Stimulated activated CD4-positive, alpha-beta T cell treated with anti-CD3 and anti-CD28 coated beads, Interleukin-2, amount 100 ng/mL, for 48 hours (primary cell): ENCODE measurements around the gene THAP7.

Source experiments
- DNase-seq, 2 donors: peaks; one replicate each; pipeline ENCODE4 v3.0.0-alpha.2; 2020

Gene THAP7

DNA sequence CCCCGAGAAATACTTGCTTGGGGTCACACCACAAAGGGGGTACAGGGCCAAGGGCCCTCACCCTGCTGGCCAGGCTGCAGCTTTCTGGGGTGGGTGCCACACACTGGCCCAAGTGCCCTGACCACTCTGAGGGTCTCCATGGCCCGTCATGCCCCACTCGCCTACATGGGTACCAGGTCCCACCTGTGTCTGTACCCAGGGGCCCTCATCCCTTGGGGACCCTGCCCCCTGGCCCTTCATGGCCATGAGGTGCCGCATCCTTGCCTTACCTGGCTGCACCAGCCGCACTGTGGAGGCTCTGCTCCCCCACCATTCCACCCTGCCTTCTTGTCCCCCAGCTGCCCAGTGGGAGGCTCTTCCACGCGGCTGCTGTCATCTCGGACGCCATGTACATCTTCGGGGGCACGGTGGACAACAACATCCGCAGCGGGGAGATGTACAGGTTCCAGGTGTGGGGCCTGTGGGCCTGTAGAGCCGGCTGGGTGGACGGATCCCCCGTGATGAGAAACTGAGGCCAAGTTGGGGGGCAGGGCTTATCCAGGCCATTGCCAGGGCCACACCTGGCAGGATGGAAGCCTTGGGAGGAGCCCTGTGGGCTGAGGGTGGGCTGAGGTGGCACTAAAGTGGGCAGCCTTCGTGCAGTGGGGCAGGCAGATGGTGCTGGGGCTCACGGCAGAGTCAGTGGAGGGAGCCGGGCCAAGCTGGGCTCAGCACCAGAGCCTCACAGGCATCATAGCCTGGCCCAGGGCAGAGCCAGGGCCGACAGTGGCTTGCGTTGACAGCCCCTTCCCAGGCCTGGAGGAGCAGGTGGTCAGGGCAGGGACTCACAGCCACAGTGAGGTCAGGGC, 9.2 kb downstream of the THAP7 start:
- DNase-seq: no peak

DNA sequence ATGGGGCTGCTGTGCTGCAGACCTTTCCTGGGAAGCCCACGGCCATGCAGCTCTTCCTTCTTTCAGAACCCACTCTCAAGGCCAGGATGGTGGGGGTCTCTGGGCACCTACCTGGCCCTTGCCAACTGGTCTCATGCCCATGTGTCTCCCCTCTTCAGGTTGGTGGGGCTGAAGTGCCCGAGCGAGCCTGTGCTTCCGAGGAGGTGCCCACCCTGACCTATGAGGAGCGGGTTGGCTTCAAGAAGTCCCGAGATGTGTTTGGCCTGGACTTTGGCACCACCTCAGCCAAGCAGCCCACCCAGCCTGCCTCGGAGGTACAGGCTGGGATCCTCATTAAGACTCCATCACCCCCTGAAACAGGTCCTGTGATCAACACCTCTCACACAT, 9.9 kb downstream of the THAP7 start:
- DNase-seq: no peak

DNA sequence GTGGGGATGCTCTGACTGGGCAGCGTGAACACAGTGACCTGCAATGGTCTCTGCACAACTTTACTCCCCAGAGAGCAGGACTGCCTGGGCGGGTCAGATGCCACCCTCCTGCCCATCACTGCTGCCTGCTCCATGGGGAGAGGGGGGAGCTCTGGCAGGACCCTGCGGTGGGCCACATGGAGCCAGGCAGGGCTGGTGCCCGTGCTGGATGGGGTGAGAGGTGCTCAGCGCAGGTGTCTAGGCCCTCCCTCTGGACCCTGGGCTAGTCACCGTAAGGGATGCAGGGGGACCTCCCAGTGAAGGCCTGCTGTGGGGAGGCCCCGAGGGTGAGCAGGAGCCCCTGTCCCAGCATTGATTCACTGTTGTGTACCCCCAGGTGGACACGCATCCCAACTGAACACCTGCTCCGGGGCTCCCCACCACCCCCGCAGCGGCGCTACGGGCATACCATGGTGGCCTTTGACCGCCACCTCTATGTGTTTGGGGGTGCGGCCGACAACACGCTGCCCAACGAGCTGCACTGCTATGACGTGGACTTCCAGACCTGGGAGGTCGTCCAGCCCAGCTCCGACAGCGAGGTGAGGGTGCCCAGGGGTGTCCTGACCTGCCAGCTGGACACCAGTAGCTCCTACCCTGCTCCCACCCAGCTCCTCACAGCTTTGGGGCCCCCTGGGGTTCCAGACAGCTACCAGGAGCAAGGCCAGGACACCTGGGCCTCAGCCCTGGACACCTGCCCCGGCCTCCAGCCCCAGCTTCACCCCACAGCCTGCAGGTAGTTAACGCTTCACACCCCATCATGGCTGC, 10.5 kb downstream of the THAP7 start:
- DNase-seq: no peak

DNA sequence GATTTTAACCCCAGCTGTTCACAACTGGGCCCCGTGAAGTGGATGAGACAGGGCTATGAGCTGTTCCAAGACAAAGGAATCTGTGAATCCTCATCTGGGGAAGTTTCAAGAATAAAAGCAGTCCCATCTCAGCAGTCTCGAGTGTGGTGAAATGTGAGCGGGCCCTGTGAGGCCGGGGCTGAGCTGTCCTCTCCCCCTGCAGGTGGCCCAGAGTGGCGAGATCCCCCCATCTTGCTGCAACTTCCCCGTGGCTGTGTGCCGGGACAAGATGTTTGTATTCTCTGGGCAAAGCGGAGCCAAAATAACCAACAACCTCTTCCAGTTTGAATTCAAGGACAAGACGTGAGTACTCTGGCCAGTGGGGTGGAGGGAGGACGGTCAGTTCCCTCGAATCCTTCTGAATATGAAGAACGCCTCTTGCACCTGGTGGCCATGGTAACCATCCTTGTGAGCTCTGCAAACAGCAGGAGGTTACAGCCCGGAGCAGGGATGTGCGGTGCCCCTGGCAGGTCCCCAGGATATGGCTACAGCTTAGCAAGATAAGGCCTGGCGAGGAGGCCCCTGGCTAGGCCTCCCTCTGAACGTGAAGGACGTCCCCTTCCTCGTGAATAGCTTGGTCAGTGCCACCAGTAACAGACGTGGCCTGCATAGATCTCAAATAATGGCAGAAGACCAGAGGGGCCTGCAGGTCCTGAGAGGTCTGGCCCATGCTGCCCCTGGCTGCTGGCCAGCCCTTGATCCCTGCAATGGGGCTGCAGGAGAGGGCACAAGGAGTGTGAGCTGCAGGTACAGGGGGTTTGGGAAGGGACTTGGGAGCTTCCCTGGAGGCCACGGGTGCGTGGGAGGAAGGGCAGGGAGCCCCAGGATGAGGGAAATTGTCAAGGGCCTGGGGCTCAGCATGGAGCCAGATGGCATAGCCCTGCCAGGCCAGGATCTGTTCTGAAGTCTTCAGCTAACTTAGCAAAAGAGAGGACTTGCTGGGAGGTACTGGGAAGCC, 11.4 kb downstream of the THAP7 start:
- no peak for DNase-seq

DNA sequence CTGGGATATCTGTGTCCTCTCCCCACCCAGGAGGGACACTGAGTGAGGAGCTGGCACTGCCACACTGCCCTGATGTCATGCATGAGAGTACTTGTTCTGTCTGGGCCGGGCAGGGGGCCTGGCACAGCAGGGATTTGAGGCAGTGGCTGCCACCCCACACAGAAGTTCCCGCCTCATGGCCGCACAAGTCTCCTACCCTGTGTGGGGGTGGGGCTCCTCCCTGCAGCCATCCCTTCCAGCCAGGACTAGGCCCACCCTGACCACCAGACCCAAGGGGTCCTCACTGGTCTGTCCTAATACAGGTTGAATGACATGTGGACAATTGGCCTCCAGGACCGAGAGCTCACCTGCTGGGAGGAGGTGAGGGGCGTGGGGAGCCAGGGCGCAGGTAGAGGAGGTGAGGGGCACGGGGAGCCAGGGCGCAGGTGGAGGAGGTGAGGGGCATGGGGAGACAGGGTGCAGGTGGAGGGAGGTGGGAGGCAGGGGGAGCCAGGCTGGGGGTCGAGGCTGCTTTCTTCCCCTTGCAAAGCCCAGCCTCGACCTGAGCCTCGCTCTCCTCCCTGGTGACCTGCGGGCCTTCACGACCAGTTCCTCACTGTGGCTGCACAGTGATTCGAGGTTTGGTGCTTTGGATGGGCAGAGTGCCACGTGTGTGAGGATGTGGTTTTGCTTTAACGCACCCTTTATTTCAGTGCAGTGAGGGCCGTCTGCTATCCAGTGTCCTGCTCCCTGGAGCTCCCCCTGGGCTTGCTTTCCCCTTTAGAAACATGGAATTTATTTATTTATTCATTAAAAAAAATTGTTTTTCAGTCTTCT, 12.4 kb downstream of the THAP7 start:
- no peak for DNase-seq

DNA sequence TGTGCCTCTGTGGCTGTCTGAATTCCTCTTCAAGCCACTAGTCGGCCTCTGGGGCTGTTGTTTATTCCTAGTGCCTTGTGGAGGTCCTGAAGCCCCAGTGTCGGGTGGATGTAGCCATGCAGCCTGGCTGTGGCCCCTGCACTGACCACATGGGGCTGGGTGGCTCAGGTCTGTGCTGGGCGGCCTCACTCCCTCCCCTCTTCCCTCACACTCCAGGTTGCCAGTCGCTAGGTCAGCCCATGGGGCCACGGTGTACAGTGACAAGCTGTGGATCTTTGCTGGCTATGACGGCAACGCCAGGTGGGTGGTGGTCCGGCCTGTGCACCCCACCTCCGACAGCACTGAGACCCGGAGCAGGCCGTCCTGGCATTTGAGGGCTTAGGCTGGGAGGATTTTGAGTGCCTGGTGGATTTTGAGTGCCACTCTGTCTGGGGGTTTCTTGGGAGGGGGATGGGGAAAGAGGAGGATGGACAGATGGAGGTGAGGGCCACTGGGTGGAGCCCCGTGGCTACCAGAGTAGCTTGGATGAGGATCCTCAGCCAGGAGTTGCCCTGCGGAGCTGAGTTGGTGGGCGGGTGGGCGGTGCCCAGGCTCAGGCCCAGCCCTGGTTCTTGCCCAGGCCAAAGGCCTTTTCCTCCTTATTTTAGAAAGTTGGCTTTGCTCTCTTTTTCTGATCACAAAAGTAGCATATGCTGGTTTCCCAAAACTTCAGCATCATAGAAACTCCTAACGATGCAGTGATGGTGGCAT, 13.2 kb downstream of the THAP7 start:
- no peak for DNase-seq

DNA sequence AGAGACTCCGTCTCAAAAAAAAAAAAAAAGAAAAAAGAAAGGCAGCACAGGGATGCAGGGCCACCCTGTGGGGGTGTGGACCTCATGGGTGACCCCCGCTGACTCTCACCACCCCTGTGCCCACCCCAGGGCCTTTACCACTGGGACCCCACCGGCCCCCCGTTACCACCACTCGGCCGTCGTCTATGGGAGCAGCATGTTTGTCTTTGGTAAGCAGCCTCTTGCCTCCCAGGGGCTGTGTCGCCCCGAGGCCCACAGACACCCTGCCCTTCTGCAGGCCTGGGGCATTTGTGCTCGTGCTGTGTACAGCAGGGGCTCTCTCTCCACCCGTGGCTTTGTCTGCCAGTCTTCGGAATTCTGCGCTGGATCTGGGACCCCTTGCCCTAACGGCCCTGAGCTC, 14.5 kb downstream of the THAP7 start:
- no peak for DNase-seq

DNA sequence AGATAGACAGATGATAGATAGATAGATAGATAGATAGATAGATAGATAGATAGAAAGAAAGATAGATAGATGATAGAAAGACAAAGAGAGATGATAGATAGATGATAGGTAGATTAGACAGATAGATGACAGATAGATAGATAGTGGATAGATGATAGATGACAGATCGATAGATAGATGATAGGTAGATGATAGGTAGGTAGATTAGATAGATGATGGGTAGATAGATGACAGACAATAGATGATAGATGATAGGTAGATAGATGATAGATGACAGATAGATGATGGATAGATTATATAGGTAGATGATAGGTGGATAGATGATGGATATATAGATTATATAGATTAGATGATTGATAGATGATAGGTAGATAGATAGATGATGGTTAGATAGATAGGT, 15.6 kb downstream of the THAP7 start:
- DNase-seq: no peak

DNA sequence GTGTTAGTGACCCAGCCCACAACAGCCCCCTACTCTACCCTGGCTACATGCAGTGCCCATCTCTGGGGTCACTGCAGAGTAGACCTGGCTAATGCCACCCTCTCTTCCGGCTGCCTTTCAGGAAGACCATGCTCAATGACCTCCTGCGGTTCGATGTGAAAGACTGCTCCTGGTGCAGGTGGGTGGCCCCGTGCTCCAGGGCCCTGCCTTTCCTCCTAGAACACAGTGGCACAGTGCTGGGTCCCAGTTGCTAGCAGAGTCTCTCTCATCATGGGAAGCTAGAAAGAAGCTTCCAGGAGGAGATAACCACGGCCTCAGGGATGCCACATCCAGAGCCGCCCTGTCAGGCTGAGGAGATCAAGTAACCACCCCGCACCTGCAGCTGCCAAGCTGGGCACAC, 16.2 kb downstream of the THAP7 start:
- no peak for DNase-seq

DNA sequence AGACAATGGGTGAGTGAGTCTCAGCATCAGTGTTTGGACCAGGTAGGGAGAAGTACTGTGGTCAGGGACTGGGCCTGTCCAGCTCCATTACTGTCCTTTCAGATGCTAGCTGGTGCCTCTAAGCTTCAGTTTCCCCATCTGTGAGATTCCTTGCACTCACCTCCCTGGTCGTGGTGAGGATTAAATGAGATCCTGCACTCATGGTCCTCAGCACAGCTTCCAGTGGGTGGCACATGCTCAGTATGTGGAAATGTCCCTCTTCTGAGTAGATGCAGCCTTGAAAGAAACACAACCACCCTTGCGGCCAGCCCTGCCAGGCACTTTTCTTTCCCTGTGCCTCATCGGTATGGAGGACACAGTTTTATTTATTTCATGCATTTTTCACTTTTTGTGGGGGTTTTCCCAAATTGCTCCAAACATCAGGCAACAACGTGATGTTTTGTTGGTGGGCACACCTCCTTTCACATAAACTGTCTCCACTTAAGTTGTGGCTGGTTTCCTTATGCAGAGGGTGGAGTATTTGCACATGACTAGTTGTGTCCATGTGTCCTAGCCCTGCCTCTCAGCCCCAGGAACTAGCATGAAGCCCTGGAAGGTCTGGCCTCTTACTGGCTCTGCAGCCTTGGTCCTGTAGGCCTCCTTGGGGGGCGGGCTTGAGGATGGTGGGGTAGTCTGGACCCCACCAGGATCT, 18.7 kb downstream of the THAP7 start:
- DNase-seq: no peak

DNA sequence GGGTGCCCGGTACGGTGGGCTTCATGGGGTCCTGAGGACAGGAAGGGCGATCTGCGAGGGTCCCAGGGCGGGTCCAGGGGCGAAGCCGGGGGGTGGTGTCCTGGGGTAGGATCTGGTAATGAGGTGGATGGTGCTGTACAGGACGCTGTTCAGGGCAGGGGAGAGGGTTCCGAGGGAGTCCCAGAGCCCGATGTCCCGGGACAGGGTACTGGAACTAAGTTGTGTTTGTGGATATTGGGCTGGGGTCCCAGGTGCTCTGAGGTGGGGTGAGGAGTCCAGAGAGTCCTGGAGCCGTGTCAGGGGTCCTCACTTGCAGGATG, 19.4 kb downstream of the THAP7 start:
- DNase-seq: no peak

DNA sequence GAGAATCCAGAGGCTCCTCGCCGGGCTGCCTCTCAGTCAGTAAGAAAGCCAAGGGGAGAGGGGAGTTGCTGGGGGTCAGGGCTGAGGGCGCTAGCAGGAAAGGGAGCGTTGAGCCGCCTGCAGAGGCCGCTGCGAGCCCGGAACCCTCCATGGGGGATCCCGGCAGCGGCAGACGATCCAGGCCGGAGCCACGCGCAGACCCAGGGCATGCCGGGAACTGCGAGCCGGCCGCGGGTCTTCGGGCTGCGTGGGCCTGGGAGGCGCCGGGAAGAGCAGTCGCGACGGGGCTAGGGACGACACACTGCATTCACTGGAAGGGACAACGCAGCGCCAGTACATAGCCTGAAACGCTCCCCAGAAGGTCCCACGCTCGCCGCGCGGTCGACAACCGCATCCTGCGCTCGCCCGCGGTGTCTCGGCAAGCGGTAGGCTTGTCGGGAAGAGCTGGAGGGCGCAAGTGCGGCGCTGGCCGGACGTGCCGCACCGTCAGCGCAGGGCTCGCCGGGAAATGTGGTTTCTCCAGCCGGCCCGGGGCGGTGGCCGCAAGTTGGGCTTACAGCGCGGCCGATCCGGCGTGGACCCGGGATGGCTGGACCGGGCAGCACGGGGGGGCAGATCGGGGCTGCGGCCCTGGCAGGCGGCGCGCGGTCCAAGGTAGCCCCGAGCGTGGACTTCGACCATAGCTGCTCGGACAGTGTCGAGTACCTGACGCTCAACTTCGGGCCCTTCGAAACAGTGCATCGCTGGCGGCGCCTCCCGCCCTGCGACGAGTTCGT, 19.9 kb downstream of the THAP7 start, which contains the start of gene LZTR1:
TSS of gene LZTR1 (plus strand) at position 511 of the 776 bp plus-strand sequence. CDS start at position 586, 75 bp downstream.
- DNase-seq: peak; percentile 60 to 67

DNA sequence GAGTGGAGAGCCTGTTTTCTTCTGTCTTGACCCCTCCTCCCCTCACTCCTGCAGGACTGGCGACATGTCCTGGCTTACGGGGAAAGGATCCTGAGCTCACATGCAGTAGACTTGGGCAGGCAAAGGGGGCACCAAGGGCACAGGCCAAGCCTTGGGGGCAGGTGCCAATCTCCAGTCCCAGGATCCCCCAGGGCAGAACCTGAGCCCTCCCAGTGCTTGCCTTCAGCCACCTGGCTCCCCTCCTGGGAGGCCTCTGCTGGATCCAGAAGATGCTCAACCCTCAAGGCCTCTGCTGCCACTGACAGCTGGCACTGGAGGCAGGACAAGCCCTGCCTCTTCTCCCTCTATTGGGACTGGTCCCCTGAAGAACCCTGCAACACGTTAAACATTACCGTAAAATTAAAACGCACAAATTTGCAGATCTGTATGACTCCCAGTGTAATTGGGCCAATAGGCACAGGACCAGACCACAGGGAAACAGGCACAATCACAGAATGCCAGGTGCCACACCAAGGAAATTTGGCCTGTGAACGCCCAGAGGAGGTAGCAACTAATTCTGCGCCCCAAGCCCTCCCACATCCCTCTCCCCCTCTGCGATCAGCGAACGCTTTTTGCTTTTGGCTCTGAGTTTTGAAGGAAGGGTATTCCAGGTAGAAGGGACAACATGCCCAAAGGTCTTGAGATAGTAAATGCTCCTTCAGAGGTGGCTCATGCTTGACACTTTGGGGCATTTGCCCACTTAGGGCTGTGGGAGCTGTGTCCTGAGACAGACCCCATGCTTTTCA, 20.8 kb downstream of the THAP7 start:
- DNase-seq: no peak

DNA sequence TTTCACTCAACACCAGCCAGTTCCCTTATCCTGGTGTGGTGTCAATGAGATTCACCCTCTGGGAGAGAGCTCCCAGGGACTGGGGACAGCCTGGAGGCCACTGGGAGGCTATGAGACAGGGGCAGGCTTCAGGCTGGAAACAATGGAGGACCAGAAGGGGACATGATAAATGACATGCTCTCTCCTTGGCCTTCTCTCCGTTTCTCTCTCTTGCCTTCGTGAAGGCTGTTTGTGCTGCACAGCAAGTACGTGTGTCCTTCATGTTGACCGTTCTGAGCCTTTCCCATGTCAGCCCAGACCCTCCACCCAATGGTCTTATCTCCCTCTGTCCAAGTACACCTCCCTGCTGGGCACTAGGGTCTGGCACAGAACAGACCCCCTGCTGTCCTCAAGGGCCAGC, 21.4 kb downstream of the THAP7 start:
- no peak for DNase-seq

DNA sequence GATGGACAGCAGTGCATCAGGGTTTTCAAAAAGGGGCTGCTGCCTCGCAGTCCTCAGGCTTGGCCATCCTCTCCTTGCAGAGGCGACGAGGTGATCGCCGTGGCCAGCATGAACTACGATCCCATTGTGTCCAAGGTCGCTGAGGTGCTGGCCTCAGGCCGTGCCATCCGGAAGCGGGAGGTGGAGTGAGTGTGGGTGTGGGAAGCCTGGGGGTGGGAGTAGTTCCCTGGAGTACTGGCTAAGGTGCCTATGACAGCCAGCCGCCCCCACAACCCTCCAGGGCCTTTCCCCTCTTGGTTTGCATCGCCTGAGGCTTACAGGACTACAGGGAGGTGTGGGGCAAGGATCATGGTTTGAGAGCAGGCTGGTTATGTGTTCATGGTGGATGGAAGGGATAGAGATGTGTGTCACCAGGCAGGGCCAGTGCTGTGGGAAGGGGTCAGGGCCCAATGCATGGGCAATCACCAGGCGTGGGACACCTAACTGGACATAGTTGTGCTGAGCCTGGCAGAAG, 21.9 kb downstream of the THAP7 start:
- DNase-seq: no peak

DNA sequence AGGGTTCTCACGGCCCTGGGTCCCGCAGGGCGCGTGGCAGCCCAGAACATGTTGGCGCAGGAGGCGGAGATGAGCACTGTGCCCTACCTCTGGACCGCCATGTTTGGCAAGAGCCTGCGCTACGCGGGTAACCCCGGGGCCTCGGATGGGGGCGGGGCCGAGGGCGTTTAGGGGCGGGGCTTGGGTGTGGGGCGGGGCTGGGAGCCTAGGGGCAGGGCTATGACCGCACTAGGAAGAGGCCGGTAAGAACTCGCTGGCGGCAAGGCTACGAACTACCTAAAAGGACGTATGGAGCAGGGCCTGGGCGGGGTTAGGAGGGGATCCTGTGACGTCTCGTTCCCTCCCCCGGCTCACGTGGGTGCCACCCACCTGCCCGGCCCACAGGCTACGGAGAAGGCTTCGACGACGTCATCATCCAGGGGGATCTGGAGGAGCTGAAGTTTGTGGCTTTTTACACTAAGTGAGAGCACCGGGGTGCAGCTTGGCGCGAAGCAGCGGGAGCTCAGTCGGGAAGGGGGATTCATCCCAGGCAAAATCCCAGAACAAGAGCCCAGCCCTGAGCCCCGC, 22.6 kb downstream of the THAP7 start:
- DNase-seq: peak; percentile 42 to 67

DNA sequence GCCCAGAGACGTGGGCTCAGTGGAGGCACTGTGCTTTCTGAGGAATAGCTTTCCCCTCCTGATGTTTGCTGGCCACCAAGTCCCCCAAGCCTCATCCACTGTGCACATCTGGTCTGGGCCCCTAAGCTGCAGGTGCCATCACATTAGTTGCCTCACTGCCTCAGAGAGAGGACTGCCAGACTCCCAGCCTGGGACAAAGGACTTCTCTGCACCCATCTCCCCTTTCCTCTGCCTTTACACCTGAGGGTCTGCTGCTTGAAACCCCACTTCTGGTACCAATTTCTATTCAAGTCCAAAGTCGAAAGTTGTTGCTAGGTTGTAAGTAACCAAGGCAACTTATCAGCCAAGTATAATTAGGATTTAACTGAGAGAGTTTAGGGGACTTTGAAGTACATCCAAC, 23.5 kb downstream of the THAP7 start:
- DNase-seq: no peak

DNA sequence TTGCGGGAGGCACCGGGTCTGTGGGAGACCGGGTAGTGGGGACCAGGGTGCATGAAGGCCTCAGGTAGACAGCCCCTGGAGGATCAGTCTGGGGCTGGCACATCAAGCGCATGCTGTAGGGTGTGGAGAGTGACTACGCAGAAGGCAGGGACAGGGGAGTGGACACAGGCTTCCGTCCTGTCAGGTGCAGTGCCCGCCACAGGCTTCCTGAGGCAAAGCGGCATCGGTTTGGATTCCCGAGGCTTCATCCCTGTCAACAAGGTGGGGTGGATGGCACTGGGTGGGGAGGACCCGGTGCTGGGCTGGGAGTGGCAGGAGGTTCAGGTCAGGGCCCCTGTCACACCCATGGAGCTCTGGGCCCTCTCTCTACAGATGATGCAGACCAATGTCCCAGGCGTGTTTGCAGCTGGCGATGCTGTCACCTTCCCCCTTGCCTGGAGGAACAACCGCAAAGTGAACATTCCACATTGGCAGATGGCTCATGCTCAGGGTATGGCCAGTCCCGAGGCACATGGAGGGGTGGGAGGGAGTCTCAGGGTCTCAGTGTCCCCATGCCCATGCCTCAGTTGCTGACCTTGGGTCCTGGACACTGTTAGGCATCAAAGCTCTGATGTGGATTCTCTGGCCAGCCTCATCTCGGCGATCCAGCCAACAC, 24.3 kb downstream of the THAP7 start:
- no peak for DNase-seq
